HepG2 (cell line): ENCODE data around the gene PPP2R5C. TPM values are rescaled to one million over a fixed set of nuclear protein-coding genes. Genes with fewer than 3 reads are reported as not detected.

Source experiments
- AHDC1 ChIP-seq: sonication (generic); formaldehyde crosslinking; IDR thresholded peaks from 2 replicates; pipeline ENCODE4 v1.5.1; 2020; ENCODE audit warnings: mild to moderate bottlenecking, missing genetic modification reagents, borderline replicate concordance
- CERS6 ChIP-seq: sonication (generic); formaldehyde crosslinking; IDR thresholded peaks from 2 replicates; pipeline ENCODE4 v1.5.0; 2020; ENCODE audit warnings: missing genetic modification reagents
- FOSL2 ChIP-seq: sonication (generic); formaldehyde crosslinking; IDR thresholded peaks from 2 replicates; pipeline ENCODE4 v1.4.0; 2020; ENCODE audit warnings: missing genetic modification reagents
- HNF1A ChIP-seq, 2 experiments: sonication (generic) in 1 of 2; formaldehyde crosslinking in 1 of 2; IDR thresholded peaks; 2 replicates each; pipeline versions ENCODE4 v1.4.0 to v1.6.1; 2016 to 2020; ENCODE audit warnings: borderline replicate concordance in 1 of 2, low read depth in 1 of 2, mild to moderate bottlenecking in 1 of 2, missing genetic modification reagents in 1 of 2
- LCORL ChIP-seq, 2 experiments: fragments of 450-650 bp in 1 of 2; sonication (generic) in 1 of 2; formaldehyde crosslinking in 1 of 2; IDR thresholded peaks; 2 replicates each; pipeline versions ENCODE4 v1.5.0 to v1.6.1; 2017 to 2020; ENCODE audit warnings: antibody characterized with exemption in 1 of 2, missing genetic modification reagents in 1 of 2
- MAFG ChIP-seq: sonication (generic); formaldehyde crosslinking; IDR thresholded peaks from 2 replicates; pipeline ENCODE4 v1.5.1; 2020; ENCODE audit warnings: mild to moderate bottlenecking, missing genetic modification reagents
- MTA3 ChIP-seq: sonication (generic); formaldehyde crosslinking; IDR thresholded peaks from 2 replicates; pipeline ENCODE4 v1.4.0; 2020; ENCODE audit warnings: missing genetic modification reagents
- MYNN ChIP-seq: sonication (generic); formaldehyde crosslinking; IDR thresholded peaks from 2 replicates; pipeline ENCODE4 v1.4.0; 2020; ENCODE audit warnings: mild to moderate bottlenecking, low read depth, missing genetic modification reagents
- REL ChIP-seq: sonication (generic); formaldehyde crosslinking; conservative IDR thresholded peaks from 2 replicates; pipeline ENCODE4 v1.8.0; 2022; ENCODE audit warnings: mild to moderate bottlenecking, missing genetic modification reagents, moderate library complexity
- TEAD2 ChIP-seq: sonication (generic); formaldehyde crosslinking; IDR thresholded peaks from 2 replicates; pipeline ENCODE4 v1.9.0; 2021; ENCODE audit warnings: missing genetic modification reagents
- WIZ ChIP-seq: sonication (generic); formaldehyde crosslinking; IDR thresholded peaks from 2 replicates; pipeline ENCODE4 v1.5.1; 2020; ENCODE audit warnings: mild to moderate bottlenecking, missing genetic modification reagents
- ZFP37 ChIP-seq: sonication (generic); formaldehyde crosslinking; IDR thresholded peaks from 2 replicates; pipeline ENCODE4 v1.4.0; 2020; ENCODE audit warnings: missing genetic modification reagents, borderline replicate concordance
- ZKSCAN5 ChIP-seq: sonication (generic); formaldehyde crosslinking; IDR thresholded peaks from 2 replicates; pipeline ENCODE4 v1.5.1; 2020; ENCODE audit warnings: mild to moderate bottlenecking, missing genetic modification reagents
- ZNF263 ChIP-seq: sonication (generic); formaldehyde crosslinking; IDR thresholded peaks from 2 replicates; pipeline ENCODE4 v1.4.0; 2020; ENCODE audit warnings: missing genetic modification reagents
- ZNF777 ChIP-seq: sonication (generic); formaldehyde crosslinking; IDR thresholded peaks from 2 replicates; pipeline ENCODE4 v1.4.0; 2020; ENCODE audit warnings: missing genetic modification reagents
- ZSCAN31 ChIP-seq: sonication (generic); formaldehyde crosslinking; IDR thresholded peaks from 2 replicates; pipeline ENCODE4 v1.5.0; 2020; ENCODE audit warnings: low read depth, mild to moderate bottlenecking, missing genetic modification reagents
- polyA plus RNA-seq, 8 experiments: library from polyadenylated mRNA; depleted of rRNA in 3 of 8; stranded (reverse) in 7 of 8; unstranded in 1 of 8; fragments of >200 nt; fragmentation: Illumina TruSeq in 4 of 8; extraction: Trizol in 4 of 8; gene quantifications; 2 replicates each; pipeline versions ENCODE4 v1.2.1 to v1.2.3, GENCODE V29; 2011 to 2016; ENCODE audit warnings: low read depth in 4 of 8, missing spikeins in 1 of 8, mixed read lengths in 1 of 8; ENCODE audit not compliant: insufficient read depth in 1 of 8
- total RNA-seq, 5 experiments: library from RNA; depleted of rRNA; stranded (reverse); fragments of >200 nt; fragmentation: Illumina TruSeq; extraction: Trizol; gene quantifications; 2 replicates each; pipeline ENCODE4 v1.2.3, GENCODE V29; 2016; ENCODE audit warnings: low read depth in 1 of 5

Gene PPP2R5C
- total and polyA plus RNA-seq, 2 of the 13 experiments (the other 11 are each of a cell fraction or from before 2014, with no cell fraction given) = 74.3 to 78.5 TPM

- TF ChIP-seq AHDC1 (CRISPR knock-in tag) (no peak), TEAD2 (CRISPR knock-in tag) (no peak), ZFP37 (no peak), ZNF777 (CRISPR knock-in tag) (no peak), REL (CRISPR knock-in tag) (no peak), CERS6 (CRISPR knock-in tag) (no peak), FOSL2 (peak; percentile 42; the same call in 1 of the 2 replicates), MTA3 (CRISPR knock-in tag) (no peak), MYNN (CRISPR knock-in tag) (no peak), WIZ (0 out of 2 replicates have a peak, but pooled peaks have one; percentile 62), ZKSCAN5 (CRISPR knock-in tag) (no peak), ZSCAN31 (peak; percentile 40; the same call in 1 of the 2 replicates), ZNF263 (no peak), HNF1A (IDR thresholded peaks at IDR 0.05; ENCODE audit: low read depth) (no peak), HNF1A (CRISPR knock-in tag; IDR thresholded peaks at IDR 0.05; ENCODE audit: borderline replicate concordance) (no peak), LCORL (IDR thresholded peaks at IDR 0.05) (no peak), LCORL (CRISPR knock-in tag; IDR thresholded peaks at IDR 0.05) (no peak; the same call in 1 of the 2 replicates), MAFG (no peak)
Measured at GRCh38 chr14:101961011-101961721, 199.7 kb downstream of the PPP2R5C start (continued).
